Spinal cord (tissue), 10 donors: ENCODE measurements around the gene KPRP. TPM values are rescaled to one million over a fixed set of nuclear protein-coding genes. Genes with fewer than 3 reads are reported as not detected.

Experiments used
- DNase-seq, 6 donors: peaks; one replicate each; pipeline versions ENCODE4 v3.0.0 to v3.0.0-alpha.2; 2013 to 2015; ENCODE audit warnings: low spot score in 6 of 6, low read depth in 4 of 6
- H3K27ac ChIP-seq: one replicate; pipeline ENCODE4 v1.5.1; 2013; ENCODE audit warnings: low read depth, low read length, control low read depth
- H3K27me3 ChIP-seq: one replicate; pipeline ENCODE4 v1.6.1; 2013; ENCODE audit warnings: low read length; ENCODE audit not compliant: control insufficient read depth, insufficient read depth
- H3K36me3 ChIP-seq: one replicate; pipeline ENCODE4 v1.6.1; 2013; ENCODE audit warnings: low read length; ENCODE audit not compliant: control insufficient read depth, insufficient read depth
- H3K4me1 ChIP-seq: one replicate; pipeline ENCODE4 v1.6.1; 2013; ENCODE audit warnings: low read length; ENCODE audit not compliant: control insufficient read depth, insufficient read depth
- H3K4me3 ChIP-seq: one replicate; pipeline ENCODE4 v1.5.1; 2013; ENCODE audit warnings: low read depth, low read length, control low read depth
- H3K9me3 ChIP-seq: one replicate; pipeline ENCODE4 v1.6.1; 2013; ENCODE audit warnings: low read length; ENCODE audit not compliant: control insufficient read depth, insufficient read depth
- WGBS: methylation state at CpG from one replicate; pipeline ENCODE4 v1.1.5; 2013; ENCODE audit warnings: missing lambda C conversion rate; ENCODE audit not compliant: insufficient coverage; 5-methylcytosine and 5-hydroxymethylcytosine counted together
- polyA plus RNA-seq, 2 donors: library from polyadenylated mRNA; unstranded; fragments of 120-200 nt; gene quantifications; one replicate each; pipeline ENCODE4 v1.2.1, GENCODE V29; 2013; ENCODE audit not compliant: insufficient read length in 2 of 2
- total RNA-seq, 2 donors: library from RNA; depleted of rRNA in 1 of 2; stranded (reverse); fragments of 120-200 nt in 1 of 2; fragments of >200 nt in 1 of 2; gene quantifications; one replicate each; pipeline versions ENCODE4 v1.2.3 to v1.2.4, GENCODE V29; 2013 to 2014
- donor health status: healthy.

KPRP gene
- total and polyA plus RNA-seq, 4 donors: not detected

- 60% methylated on average over 1 of the region's 3 CpGs for WGBS
- Histone ChIP-seq H3K9me3 (no peaks in the 10 kb centered on the region), H3K27ac (no peak within 1 kb of the TSS), H3K27me3 (no peaks in the 10 kb centered on the region), H3K4me3 (no peak within 1 kb of the TSS), H3K4me1 (peaks cover 10% of the 10 kb centered on the region), H3K36me3 (no peaks in the 10 kb centered on the region)
- no peak for DNase-seq
These were observed 38.6 kb downstream of the KPRP start, which contains the start of gene LCE1D for GRCh38 chr1:152796421-152796820. LCE1D (plus strand) TSS chr1:152796721; CDS start chr1:152797795, 1,074 bp downstream.

DNA sequence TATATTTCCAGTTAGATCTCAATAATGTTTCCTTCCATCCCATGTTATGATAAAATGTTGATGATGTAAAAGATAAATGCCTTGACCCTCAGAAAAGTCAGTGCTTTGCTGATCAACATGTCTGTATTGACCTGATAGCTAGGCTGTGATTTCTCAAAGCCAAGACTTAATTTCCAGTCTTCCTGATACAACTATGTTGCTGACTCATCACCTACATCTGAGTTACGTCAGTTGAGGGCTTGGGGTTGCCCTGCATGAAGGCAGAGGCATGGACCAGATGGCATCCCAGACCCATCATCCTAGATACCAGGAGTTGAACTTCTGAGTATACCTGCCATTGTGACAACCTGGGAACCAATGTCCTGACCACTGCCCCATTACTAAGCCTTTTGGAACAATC is 43.5 kb downstream of the KPRP start:
- Histone ChIP-seq H3K27ac (no peak overlapping the region), H3K4me3 (no peak overlapping the region), H3K27me3 (no peaks in the 10 kb centered on the region), H3K36me3 (no peaks in the 10 kb centered on the region), H3K9me3 (no peaks in the 10 kb centered on the region), H3K4me1 (peaks cover 9% of the 10 kb centered on the region)
- no peak for DNase-seq
- 100% methylated on average over 1 of the region's 1 CpG for WGBS

DNA sequence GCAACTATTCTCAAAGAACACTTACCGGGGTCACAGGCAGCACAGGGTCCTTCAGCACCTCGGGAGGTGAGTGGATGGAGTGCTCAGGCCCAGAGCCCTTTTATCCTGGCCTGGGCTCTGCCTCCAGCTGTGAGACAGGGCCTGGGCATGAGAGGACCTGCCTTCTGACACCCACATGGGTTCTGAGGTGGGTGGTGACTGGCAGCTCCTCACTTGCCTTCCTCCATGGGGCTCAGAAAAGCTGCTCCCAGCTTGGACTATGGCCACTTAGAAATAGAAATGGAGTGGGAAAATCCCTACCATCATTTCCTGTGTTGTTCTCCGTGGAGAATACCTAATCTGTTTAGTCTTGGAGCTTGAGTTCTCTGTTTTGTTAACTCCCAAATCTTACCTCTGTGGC is 48.8 kb downstream of the KPRP start, which contains the start of gene LCE1C:
LCE1C (minus strand) TSS at position 76 of the 400 bp plus-strand sequence. CDS start 1,173 bp downstream, outside the sequence.
- H3K4me3 ChIP-seq: no peak within 1 kb of the TSS
- 90% methylated on average over 2 of the region's 3 CpGs for WGBS
- no peaks in the 10 kb centered on the region for H3K4me1 ChIP-seq
- H3K27ac ChIP-seq: no peak within 1 kb of the TSS
- no peak for DNase-seq
- H3K27me3 ChIP-seq: no peaks in the 10 kb centered on the region
- no peaks in the 10 kb centered on the region for H3K36me3 ChIP-seq
- no peaks in the 10 kb centered on the region for H3K9me3 ChIP-seq

GRCh38 chr1:152811050-152811449 is 53.2 kb downstream of the KPRP start:
- no peaks in the 10 kb centered on the region for H3K36me3 ChIP-seq
- H3K9me3 ChIP-seq: no peaks in the 10 kb centered on the region
- H3K27me3 ChIP-seq: no peaks in the 10 kb centered on the region
- DNase-seq: no peak
- 73% methylated on average over 2 of the region's 2 CpGs for WGBS
- H3K4me3 ChIP-seq: no peak overlapping the region
- no peaks in the 10 kb centered on the region for H3K4me1 ChIP-seq
- H3K27ac ChIP-seq: no peak overlapping the region

Other genes with a start within 250 kb of the KPRP start
- not detected for gene LCE5A, start 247.2 kb upstream of the KPRP start, total RNA-seq
- gene LCE5A, start 247.2 kb upstream of the KPRP start, polyA plus RNA-seq: under 1 TPM in 1 of 2 donors, not detected in 1; 0.20 TPM
- gene CRCT1, start 243.5 kb upstream of the KPRP start, total RNA-seq: not detected
- gene CRCT1, start 243.5 kb upstream of the KPRP start, polyA plus RNA-seq: not detected
- not detected for gene LCE3E, start 191.2 kb upstream of the KPRP start, total RNA-seq
- gene LCE3E, start 191.2 kb upstream of the KPRP start, polyA plus RNA-seq: not detected
- not detected for gene LCE3D, start 177.5 kb upstream of the KPRP start, total RNA-seq
- not detected for gene LCE3D, start 177.5 kb upstream of the KPRP start, polyA plus RNA-seq
- not detected for gene LCE3C, start 157.8 kb upstream of the KPRP start, total RNA-seq
- gene LCE3C, start 157.8 kb upstream of the KPRP start, polyA plus RNA-seq: not detected
- gene LCE3B, start 144.2 kb upstream of the KPRP start, total RNA-seq: not detected
- not detected for gene LCE3B, start 144.2 kb upstream of the KPRP start, polyA plus RNA-seq
- gene LCE3A, start 134.9 kb upstream of the KPRP start, total RNA-seq: not detected
- gene LCE3A, start 134.9 kb upstream of the KPRP start, polyA plus RNA-seq: not detected
- gene LCE2D, start 94.6 kb upstream of the KPRP start, total RNA-seq: not detected
- not detected for gene LCE2D, start 94.6 kb upstream of the KPRP start, polyA plus RNA-seq
- gene LCE2C, start 82.7 kb upstream of the KPRP start, total RNA-seq: not detected
- gene LCE2C, start 82.7 kb upstream of the KPRP start, polyA plus RNA-seq: not detected
- gene LCE2B, start 71.9 kb upstream of the KPRP start, total RNA-seq: not detected
- gene LCE2B, start 71.9 kb upstream of the KPRP start, polyA plus RNA-seq: not detected
- gene LCE2A, start 59.7 kb upstream of the KPRP start, total RNA-seq: not detected
- not detected for gene LCE2A, start 59.7 kb upstream of the KPRP start, polyA plus RNA-seq
- not detected for gene LCE4A, start 49.9 kb upstream of the KPRP start, total RNA-seq
- gene LCE4A, start 49.9 kb upstream of the KPRP start, polyA plus RNA-seq: not detected
- gene LCE1F, start 17.1 kb downstream of the KPRP start, total RNA-seq: not detected
- gene LCE1F, start 17.1 kb downstream of the KPRP start, polyA plus RNA-seq: not detected
- not detected for gene LCE1E, start 28.2 kb downstream of the KPRP start, total RNA-seq
- gene LCE1E, start 28.2 kb downstream of the KPRP start, polyA plus RNA-seq: not detected
- gene LCE1D, start 38.7 kb downstream of the KPRP start, total RNA-seq: not detected
- under 1 TPM in 1 of 2 donors, not detected in 1; 0.39 TPM for gene LCE1D, start 38.7 kb downstream of the KPRP start, polyA plus RNA-seq
- not detected for gene LCE1C, start 48.6 kb downstream of the KPRP start, total RNA-seq
- gene LCE1C, start 48.6 kb downstream of the KPRP start, polyA plus RNA-seq: not detected
- not detected for gene LCE1B, start 53.9 kb downstream of the KPRP start, total RNA-seq
- gene LCE1B, start 53.9 kb downstream of the KPRP start, polyA plus RNA-seq: not detected
- gene LCE1A, start 69.4 kb downstream of the KPRP start, total RNA-seq: not detected
- not detected for gene LCE1A, start 69.4 kb downstream of the KPRP start, polyA plus RNA-seq
- gene LCE6A, start 84.8 kb downstream of the KPRP start, total RNA-seq: not detected
- not detected for gene LCE6A, start 84.8 kb downstream of the KPRP start, polyA plus RNA-seq
- gene LCE7A, start 102.0 kb downstream of the KPRP start, total RNA-seq: not detected
- gene LCE7A, start 102.0 kb downstream of the KPRP start, polyA plus RNA-seq: not detected
- gene SMCP, start 120.3 kb downstream of the KPRP start, total RNA-seq: not detected
- not detected for gene SMCP, start 120.3 kb downstream of the KPRP start, polyA plus RNA-seq
- not detected for gene IVL, start 150.5 kb downstream of the KPRP start, total RNA-seq
- not detected for gene IVL, start 150.5 kb downstream of the KPRP start, polyA plus RNA-seq
- not detected for gene SPRR5, start 189.2 kb downstream of the KPRP start, total RNA-seq
- gene SPRR5, start 189.2 kb downstream of the KPRP start, polyA plus RNA-seq: not detected
- not detected for gene SPRR4, start 212.6 kb downstream of the KPRP start, total RNA-seq
- gene SPRR4, start 212.6 kb downstream of the KPRP start, polyA plus RNA-seq: not detected
- gene SPRR1A, start 226.1 kb downstream of the KPRP start, total RNA-seq: not detected
- not detected for gene SPRR1A, start 226.1 kb downstream of the KPRP start, polyA plus RNA-seq
- under 1 TPM in 1 of 2 donors, not detected in 1; 0.39 TPM for gene SPRR3, start 243.7 kb downstream of the KPRP start, total RNA-seq
- gene SPRR3, start 243.7 kb downstream of the KPRP start, polyA plus RNA-seq: under 1 TPM; 0.24 to 0.49 TPM